SU-DHL-6 (cell line): ENCODE measurements around the gene TARS1.

Source experiments
- H2AFZ ChIP-seq: fragments of 200-600 bp; sonication (generic); 2 replicates; pipeline ENCODE4 v1.6.1; 2014; ENCODE audit warnings: low read depth, mild to moderate bottlenecking, moderate library complexity, mixed read lengths, antibody characterized with exemption, low read length; ENCODE audit not compliant: severe bottlenecking
- H3F3A ChIP-seq: fragments of 200-600 bp; shearing (Covaris generic); 2 replicates; pipeline ENCODE4 v1.6.0; 2016; ENCODE audit warnings: antibody characterized with exemption, mild to moderate bottlenecking; ENCODE audit not compliant: insufficient read depth
- H3K27ac ChIP-seq: fragments of 200-600 bp; sonication (generic); 2 replicates; pipeline ENCODE4 v1.5.1; 2016; ENCODE audit warnings: low read depth, mild to moderate bottlenecking, low read length, moderate library complexity, mixed read lengths
- H3K27me3 ChIP-seq: fragments of 200-600 bp; sonication (generic), shearing (Covaris generic); 2 replicates; pipeline ENCODE4 v1.6.0; 2014; ENCODE audit warnings: mild to moderate bottlenecking, low read length
- H3K36me3 ChIP-seq: fragments of 200-600 bp; sonication (generic); 2 replicates; pipeline ENCODE4 v1.6.1; 2014; ENCODE audit warnings: mild to moderate bottlenecking, low read length, mixed read lengths
- H3K4me2 ChIP-seq: fragments of 300-600, 200-600 bp; shearing (Covaris generic), sonication (generic); 2 replicates; pipeline ENCODE4 v1.6.0; 2014; ENCODE audit warnings: low read length, low read depth, mild to moderate bottlenecking; ENCODE audit not compliant: poor library complexity, severe bottlenecking
- H3K4me3 ChIP-seq: fragments of 200-600 bp; sonication (generic); 2 replicates; pipeline ENCODE4 v1.5.1; 2014; ENCODE audit warnings: antibody characterized with exemption, low read length, mild to moderate bottlenecking, mixed read lengths; ENCODE audit not compliant: insufficient read depth, poor library complexity, severe bottlenecking
- H3K79me2 ChIP-seq: fragments of 200-600 bp; sonication (generic); 2 replicates; pipeline ENCODE4 v1.6.1; 2014; ENCODE audit warnings: mild to moderate bottlenecking, low read length, moderate library complexity; ENCODE audit not compliant: insufficient read depth
- H3K9ac ChIP-seq: fragments of 200-600 bp; sonication (generic); 2 replicates; pipeline ENCODE4 v1.7.0; 2014; ENCODE audit warnings: mild to moderate bottlenecking, low read length
- H3K9me2 ChIP-seq: fragments of 200-600 bp; sonication (generic); replicated peaks from 2 replicates; pipeline ENCODE4 v1.6.1; 2014; ENCODE audit warnings: low read length; ENCODE audit not compliant: insufficient read depth
- H3K9me3 ChIP-seq: fragments of 200-600 bp; sonication (generic); 2 replicates; pipeline ENCODE4 v1.6.1; 2014; ENCODE audit warnings: low read length, mixed read lengths; ENCODE audit not compliant: insufficient read depth
- H4K20me1 ChIP-seq: fragments of 200-600 bp; sonication (generic); 2 replicates; pipeline ENCODE4 v1.6.1; 2014; ENCODE audit warnings: low read depth, mild to moderate bottlenecking, antibody characterized with exemption, low read length, moderate library complexity, mixed read lengths
- EZH2phosphoT487 ChIP-seq: fragments of 200-600 bp; sonication (generic), shearing (Covaris generic); conservative IDR thresholded peaks from 2 replicates; pipeline ENCODE4 v1.6.1; 2018; ENCODE audit warnings: mild to moderate bottlenecking, antibody characterized with exemption, low read length, moderate library complexity, mixed read lengths
- TF ChIP-seq, protein P1 (sequence below): fragments of 200-600 bp; sonication (generic); IDR thresholded peaks from one replicate; pipeline ENCODE4 v1.5.1; 2017; ENCODE audit warnings: antibody characterized with exemption, mild to moderate bottlenecking, low read length, moderate library complexity; ENCODE audit not compliant: insufficient read depth, poor library complexity, severe bottlenecking

TARS1 gene

DNA sequence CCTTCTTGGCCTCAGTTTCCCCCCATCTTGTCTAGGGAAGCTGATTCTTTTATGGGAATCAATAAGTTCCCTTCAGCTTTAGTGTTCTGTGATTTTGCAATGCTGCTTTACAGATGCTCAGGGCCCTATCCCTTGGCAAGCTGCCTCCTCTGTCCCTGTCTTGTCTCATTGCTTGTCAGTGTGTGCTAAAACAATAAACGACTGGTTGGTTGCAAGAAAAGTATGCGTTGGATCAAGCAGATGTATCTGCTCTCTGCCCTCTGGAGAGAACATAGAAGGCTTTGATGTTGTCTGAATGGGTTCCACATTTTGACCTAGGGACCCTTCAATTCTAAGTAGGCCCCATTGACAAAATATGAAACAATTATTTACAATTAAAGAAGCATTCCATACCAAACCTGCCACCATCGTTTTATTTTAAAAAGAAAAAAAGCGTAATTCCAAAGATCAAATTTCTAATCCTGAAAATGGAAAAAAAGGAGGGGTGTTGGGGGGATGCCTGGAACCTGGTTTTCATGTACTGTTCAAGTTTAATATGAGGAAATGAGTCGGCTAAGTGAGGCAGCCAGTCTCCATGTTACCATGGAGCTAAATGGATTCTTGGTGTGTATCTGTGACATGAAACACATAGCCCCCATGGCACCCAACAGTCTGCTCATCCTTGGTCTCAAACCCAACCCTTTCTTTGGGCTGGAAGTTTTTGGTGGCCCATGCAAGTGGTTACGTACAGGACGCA is 31.2 kb upstream of the TARS1 start:
- H2AFZ ChIP-seq = no peak overlapping the region
- H4K20me1 ChIP-seq = no peaks in the 10 kb centered on the region
- H3K27ac ChIP-seq = no peak overlapping the region
- no peak overlapping the region for H3K9ac ChIP-seq
- TF ChIP-seq, protein P1, sequence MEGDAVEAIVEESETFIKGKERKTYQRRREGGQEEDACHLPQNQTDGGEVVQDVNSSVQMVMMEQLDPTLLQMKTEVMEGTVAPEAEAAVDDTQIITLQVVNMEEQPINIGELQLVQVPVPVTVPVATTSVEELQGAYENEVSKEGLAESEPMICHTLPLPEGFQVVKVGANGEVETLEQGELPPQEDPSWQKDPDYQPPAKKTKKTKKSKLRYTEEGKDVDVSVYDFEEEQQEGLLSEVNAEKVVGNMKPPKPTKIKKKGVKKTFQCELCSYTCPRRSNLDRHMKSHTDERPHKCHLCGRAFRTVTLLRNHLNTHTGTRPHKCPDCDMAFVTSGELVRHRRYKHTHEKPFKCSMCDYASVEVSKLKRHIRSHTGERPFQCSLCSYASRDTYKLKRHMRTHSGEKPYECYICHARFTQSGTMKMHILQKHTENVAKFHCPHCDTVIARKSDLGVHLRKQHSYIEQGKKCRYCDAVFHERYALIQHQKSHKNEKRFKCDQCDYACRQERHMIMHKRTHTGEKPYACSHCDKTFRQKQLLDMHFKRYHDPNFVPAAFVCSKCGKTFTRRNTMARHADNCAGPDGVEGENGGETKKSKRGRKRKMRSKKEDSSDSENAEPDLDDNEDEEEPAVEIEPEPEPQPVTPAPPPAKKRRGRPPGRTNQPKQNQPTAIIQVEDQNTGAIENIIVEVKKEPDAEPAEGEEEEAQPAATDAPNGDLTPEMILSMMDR = no peak
- H3F3A ChIP-seq = no peaks in the 10 kb centered on the region
- H3K9me3 ChIP-seq = no peaks in the 10 kb centered on the region
- H3K9me2 ChIP-seq = no peaks in the 10 kb centered on the region
- no peak overlapping the region for H3K4me2 ChIP-seq
- H3K4me3 ChIP-seq = no peak overlapping the region
- no peaks in the 10 kb centered on the region for H3K79me2 ChIP-seq
- no peaks in the 10 kb centered on the region for H3K27me3 ChIP-seq
- no peaks in the 10 kb centered on the region for H3K36me3 ChIP-seq

DNA sequence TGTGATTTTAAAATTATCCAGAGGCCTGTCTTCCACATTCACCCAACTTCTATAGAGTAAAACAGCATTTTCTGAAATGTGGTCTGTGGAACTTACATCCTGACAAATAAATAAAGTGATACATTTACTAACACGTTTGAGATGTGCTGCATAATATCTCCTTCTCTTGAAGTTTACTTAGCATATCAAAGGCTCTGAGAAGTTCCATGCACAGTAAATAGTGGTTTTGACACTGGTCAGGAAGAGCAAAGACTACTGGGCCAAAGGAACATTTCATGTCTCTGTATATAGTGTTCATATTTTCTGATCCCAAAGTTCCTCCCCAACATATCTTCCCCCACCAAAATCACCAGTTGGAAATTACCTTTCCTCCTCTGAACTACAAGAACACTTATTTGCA is 30.5 kb upstream of the TARS1 start:
- H3K4me2 ChIP-seq = no peak overlapping the region
- no peak overlapping the region for H2AFZ ChIP-seq
- H3K36me3 ChIP-seq = no peaks in the 10 kb centered on the region
- H3K9ac ChIP-seq = no peak overlapping the region
- no peaks in the 10 kb centered on the region for H3F3A ChIP-seq
- no peaks in the 10 kb centered on the region for H3K9me3 ChIP-seq
- H3K9me2 ChIP-seq = no peaks in the 10 kb centered on the region
- H3K4me3 ChIP-seq = no peak overlapping the region
- H3K27ac ChIP-seq = no peak overlapping the region
- no peaks in the 10 kb centered on the region for H3K79me2 ChIP-seq
- no peaks in the 10 kb centered on the region for H4K20me1 ChIP-seq
- H3K27me3 ChIP-seq = no peaks in the 10 kb centered on the region
- TF ChIP-seq, protein P1 = no peak
- no peak for TF ChIP-seq EZH2phosphoT487

DNA sequence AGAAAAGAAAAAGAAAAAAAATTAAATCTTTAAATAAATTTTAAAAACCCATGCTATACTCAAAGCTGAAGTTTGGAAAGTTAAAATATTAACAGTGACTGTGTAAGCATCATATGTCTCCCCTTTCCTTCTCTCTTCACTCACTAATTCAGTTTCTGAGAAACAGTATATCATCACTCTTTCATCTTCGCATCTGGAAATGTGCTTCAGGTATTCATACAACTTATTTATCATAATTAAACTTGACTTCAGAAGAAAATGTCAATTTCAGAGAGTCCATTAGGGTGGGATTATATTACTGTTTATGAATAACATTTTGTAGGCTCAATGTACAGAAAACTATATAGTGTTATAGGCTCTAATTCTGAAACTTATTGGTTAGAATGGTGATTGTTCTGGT is 29.3 kb upstream of the TARS1 start:
- Histone ChIP-seq H3K9ac (no peak overlapping the region), H3F3A (no peaks in the 10 kb centered on the region)
- TF ChIP-seq EZH2phosphoT487 = no peak
- TF ChIP-seq, protein P1 = no peak

More for the DNA sequence above, 29.3 kb upstream of the TARS1 start:
- H3K36me3 ChIP-seq = no peaks in the 10 kb centered on the region
- H3K27ac ChIP-seq = no peak overlapping the region
- H3K9me3 ChIP-seq = no peaks in the 10 kb centered on the region
- H4K20me1 ChIP-seq = no peaks in the 10 kb centered on the region
- H3K4me3 ChIP-seq = no peak overlapping the region
- no peak overlapping the region for H2AFZ ChIP-seq
- H3K4me2 ChIP-seq = no peak overlapping the region
- H3K27me3 ChIP-seq = no peaks in the 10 kb centered on the region
- no peaks in the 10 kb centered on the region for H3K9me2 ChIP-seq
- H3K79me2 ChIP-seq = no peaks in the 10 kb centered on the region
